ENCODE data around the gene TRAK1.
A peak's percentile ranks its signal among the peaks of the same experiment; 100 is the strongest.

The TRAK1 gene

DNA sequence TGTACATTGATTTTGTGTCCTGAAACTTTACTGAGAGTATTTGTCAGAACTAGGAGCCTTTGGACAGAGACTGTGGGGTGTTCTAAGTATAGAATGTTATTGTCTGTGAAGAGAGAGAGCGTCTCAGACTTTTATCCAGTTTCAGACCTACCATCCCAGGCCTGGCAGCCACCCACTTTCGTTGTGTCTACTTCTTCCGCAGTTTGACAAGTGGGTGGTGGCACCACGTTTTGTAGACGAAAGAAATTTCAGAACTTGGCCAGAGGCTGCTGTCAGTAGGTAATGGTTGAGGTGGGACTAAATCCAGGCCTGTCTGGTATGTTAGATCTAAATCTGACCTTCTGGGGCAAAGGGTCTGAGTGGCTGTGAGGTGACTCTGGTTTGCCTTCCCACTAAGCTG lies 13.4 kb upstream of the TRAK1 start:
- H3K9ac ChIP-seq (ENCODE audit: low read depth, low read length, poor library complexity, severe bottlenecking), result no peak overlapping the region
- H3K27me3 ChIP-seq (ENCODE audit: insufficient read depth, low read length, poor library complexity, severe bottlenecking), result no peaks in the 10 kb centered on the region
- peaks cover 16% of the 10 kb centered on the region for H4K20me1 ChIP-seq (ENCODE audit: insufficient read depth, low read length, poor library complexity, severe bottlenecking)
- no peak overlapping the region for H3K4me3 ChIP-seq (ENCODE audit: low read length, poor library complexity, severe bottlenecking)
- H3K4me2 ChIP-seq (ENCODE audit: low read depth, low read length, poor library complexity, severe bottlenecking), result no peak overlapping the region
- no peaks in the 10 kb centered on the region for H3F3A ChIP-seq (ENCODE audit: low read depth)
- H3K4me1 ChIP-seq (ENCODE audit: insufficient read depth, low read length, poor library complexity, severe bottlenecking), result peaks cover 53% of the 10 kb centered on the region
- H3K9me2 ChIP-seq (replicated peaks; ENCODE audit: low read depth, low read length), result no peaks in the 10 kb centered on the region
- peaks cover 8% of the 10 kb centered on the region; the same call in 1 of the 2 replicates for H3K9me3 ChIP-seq (ENCODE audit: insufficient read depth, low read depth, low read length)
- H3K79me2 ChIP-seq (ENCODE audit: insufficient read depth, low read length), result peaks cover 98% of the 10 kb centered on the region
- TF ChIP-seq, protein P1, sequence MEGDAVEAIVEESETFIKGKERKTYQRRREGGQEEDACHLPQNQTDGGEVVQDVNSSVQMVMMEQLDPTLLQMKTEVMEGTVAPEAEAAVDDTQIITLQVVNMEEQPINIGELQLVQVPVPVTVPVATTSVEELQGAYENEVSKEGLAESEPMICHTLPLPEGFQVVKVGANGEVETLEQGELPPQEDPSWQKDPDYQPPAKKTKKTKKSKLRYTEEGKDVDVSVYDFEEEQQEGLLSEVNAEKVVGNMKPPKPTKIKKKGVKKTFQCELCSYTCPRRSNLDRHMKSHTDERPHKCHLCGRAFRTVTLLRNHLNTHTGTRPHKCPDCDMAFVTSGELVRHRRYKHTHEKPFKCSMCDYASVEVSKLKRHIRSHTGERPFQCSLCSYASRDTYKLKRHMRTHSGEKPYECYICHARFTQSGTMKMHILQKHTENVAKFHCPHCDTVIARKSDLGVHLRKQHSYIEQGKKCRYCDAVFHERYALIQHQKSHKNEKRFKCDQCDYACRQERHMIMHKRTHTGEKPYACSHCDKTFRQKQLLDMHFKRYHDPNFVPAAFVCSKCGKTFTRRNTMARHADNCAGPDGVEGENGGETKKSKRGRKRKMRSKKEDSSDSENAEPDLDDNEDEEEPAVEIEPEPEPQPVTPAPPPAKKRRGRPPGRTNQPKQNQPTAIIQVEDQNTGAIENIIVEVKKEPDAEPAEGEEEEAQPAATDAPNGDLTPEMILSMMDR (conservative IDR thresholded peaks at IDR 0.05; ENCODE audit: low read length), result no peak
- no peak for TF ChIP-seq EZH2phosphoT487 (IDR thresholded peaks at IDR 0.05; ENCODE audit: borderline replicate concordance)
- H2AFZ ChIP-seq (ENCODE audit: low read length), result no peak overlapping the region
- H3K36me3 ChIP-seq (ENCODE audit: insufficient read depth, low read length), result 0 out of 2 replicates have a peak, but pooled peaks cover 2% of the 10 kb centered on the region

DNA sequence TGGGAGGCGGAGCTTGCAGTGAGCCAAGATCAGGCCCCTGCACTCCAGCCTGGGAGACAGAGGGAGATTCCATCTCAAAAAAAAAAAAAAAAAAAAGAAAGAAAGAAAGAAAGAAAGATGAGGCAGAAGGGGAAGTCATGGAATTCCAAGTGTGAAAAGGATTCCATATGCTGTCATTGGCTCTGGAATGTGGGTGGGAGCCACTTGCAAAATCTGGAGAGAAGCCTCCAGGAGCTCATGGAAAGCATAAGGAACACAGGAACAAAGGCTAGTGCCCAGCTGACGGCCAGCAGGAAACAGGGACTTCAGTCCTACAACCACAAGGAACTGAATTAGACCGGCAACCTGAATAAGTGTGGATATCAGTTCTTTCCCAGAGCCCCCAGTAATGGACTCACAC lies 12.5 kb upstream of the TRAK1 start:
- no peak overlapping the region for H3K9ac ChIP-seq (ENCODE audit: low read depth, low read length, poor library complexity, severe bottlenecking)
- no peaks in the 10 kb centered on the region for H3K9me2 ChIP-seq (replicated peaks; ENCODE audit: low read depth, low read length)
- H2AFZ ChIP-seq (ENCODE audit: low read length), result no peak overlapping the region
- H3K4me2 ChIP-seq (ENCODE audit: low read depth, low read length, poor library complexity, severe bottlenecking), result no peak overlapping the region
- H3K79me2 ChIP-seq (ENCODE audit: insufficient read depth, low read length), result peaks cover 98% of the 10 kb centered on the region
- H3K4me3 ChIP-seq (ENCODE audit: low read length, poor library complexity, severe bottlenecking), result no peak overlapping the region
- H3K9me3 ChIP-seq (ENCODE audit: insufficient read depth, low read depth, low read length), result peaks cover 8% of the 10 kb centered on the region; the same call in 1 of the 2 replicates
- 0 out of 2 replicates have a peak, but pooled peaks cover 2% of the 10 kb centered on the region for H3K36me3 ChIP-seq (ENCODE audit: insufficient read depth, low read length)
- no peak for TF ChIP-seq EZH2phosphoT487 (IDR thresholded peaks at IDR 0.05; ENCODE audit: borderline replicate concordance)
- TF ChIP-seq, protein P1 (conservative IDR thresholded peaks at IDR 0.05; ENCODE audit: low read length), result no peak
- peaks cover 24% of the 10 kb centered on the region for H4K20me1 ChIP-seq (ENCODE audit: insufficient read depth, low read length, poor library complexity, severe bottlenecking)
- H3K4me1 ChIP-seq (ENCODE audit: insufficient read depth, low read length, poor library complexity, severe bottlenecking), result peaks cover 49% of the 10 kb centered on the region
- no peaks in the 10 kb centered on the region for H3F3A ChIP-seq (ENCODE audit: low read depth)
- H3K27me3 ChIP-seq (ENCODE audit: insufficient read depth, low read length, poor library complexity, severe bottlenecking), result no peaks in the 10 kb centered on the region

DNA sequence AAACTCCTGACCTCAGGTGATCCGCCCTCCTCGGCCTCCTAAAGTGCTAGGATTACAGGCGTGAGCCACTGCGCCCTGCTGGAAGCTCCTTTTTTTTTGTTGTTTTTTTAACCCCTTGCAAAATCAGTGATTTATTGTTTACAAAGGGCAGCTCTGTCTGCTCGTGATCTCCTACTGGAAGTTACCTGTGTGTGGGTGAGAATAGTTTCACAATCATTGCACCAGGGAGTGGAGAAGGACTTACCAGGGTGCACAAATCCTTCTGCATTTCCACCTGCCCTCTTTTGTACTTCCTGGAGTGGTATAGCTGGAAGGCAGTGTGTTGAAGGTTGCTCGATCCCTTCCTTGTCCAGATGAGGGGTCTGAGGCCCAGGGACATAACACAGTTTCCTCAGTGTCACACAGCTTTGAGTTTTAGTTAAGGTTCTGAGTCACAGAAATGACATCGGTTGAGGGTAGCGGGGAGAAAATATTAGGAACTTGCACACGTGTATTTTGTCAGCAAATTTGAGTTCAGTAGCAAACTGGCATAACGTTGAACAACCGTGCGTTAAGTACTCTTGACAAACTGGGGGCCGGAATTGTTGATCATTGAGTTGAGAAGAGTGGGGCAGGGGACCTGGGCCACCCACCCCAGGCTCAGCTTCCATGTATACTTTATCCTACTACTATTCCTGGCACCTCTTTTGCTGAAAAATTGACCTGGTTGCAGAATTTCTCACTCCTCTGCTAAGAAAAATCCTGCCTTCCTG lies 11.3 kb upstream of the TRAK1 start:
- H2AFZ ChIP-seq (ENCODE audit: low read length), result no peak overlapping the region
- no peak overlapping the region for H3K4me3 ChIP-seq (ENCODE audit: low read length, poor library complexity, severe bottlenecking)
- H3K36me3 ChIP-seq (ENCODE audit: insufficient read depth, low read length), result 0 out of 2 replicates have a peak, but pooled peaks cover 2% of the 10 kb centered on the region
- H3F3A ChIP-seq (ENCODE audit: low read depth), result no peaks in the 10 kb centered on the region
- TF ChIP-seq, protein P1 (conservative IDR thresholded peaks at IDR 0.05; ENCODE audit: low read length), result no peak
- TF ChIP-seq EZH2phosphoT487 (IDR thresholded peaks at IDR 0.05; ENCODE audit: borderline replicate concordance), result no peak
- H3K9ac ChIP-seq (ENCODE audit: low read depth, low read length, poor library complexity, severe bottlenecking), result no peak overlapping the region
- peak overlapping the region; percentile 31 for H3K4me2 ChIP-seq (ENCODE audit: low read depth, low read length, poor library complexity, severe bottlenecking)
- peaks cover 97% of the 10 kb centered on the region for H3K79me2 ChIP-seq (ENCODE audit: insufficient read depth, low read length)
- H3K9me3 ChIP-seq (ENCODE audit: insufficient read depth, low read depth, low read length), result peaks cover 8% of the 10 kb centered on the region; the same call in 1 of the 2 replicates
- H3K27me3 ChIP-seq (ENCODE audit: insufficient read depth, low read length, poor library complexity, severe bottlenecking), result no peaks in the 10 kb centered on the region
- no peaks in the 10 kb centered on the region for H3K9me2 ChIP-seq (replicated peaks; ENCODE audit: low read depth, low read length)
- peaks cover 37% of the 10 kb centered on the region for H3K4me1 ChIP-seq (ENCODE audit: insufficient read depth, low read length, poor library complexity, severe bottlenecking)
- peaks cover 26% of the 10 kb centered on the region for H4K20me1 ChIP-seq (ENCODE audit: insufficient read depth, low read length, poor library complexity, severe bottlenecking)
